GM12878 (cell line): ENCODE data around the gene TNRC6C. TPM values are rescaled to one million over a fixed set of nuclear protein-coding genes. Genes with fewer than 3 reads are reported as not detected.
A peak's percentile ranks its signal among the peaks of the same experiment; 100 is the strongest.

Experiments used
- ATAC-seq: fragments of 200-7000 bp; cut with Tn5 transposase; 3 replicates; pipeline ENCODE4 v1.9.1; 2020; ENCODE audit warnings: mild to moderate bottlenecking, moderate library complexity
- BruUV-seq: library from RNA; stranded (reverse); fragments of 400-500 nt; replicated peaks from 2 replicates; lab custom pipeline; 2021; lab: Mats Ljungman, UMichigan
- CTCF ChIA-PET: fragments of 300-600 bp; sonication (Branson Sonifier 250); formaldehyde crosslinking; extraction: SDS; loops from one replicate; lab custom pipeline; 2021; ENCODE audit warnings: inconsistent platforms; lab: Yijun Ruan, JAX
- POLR2A ChIA-PET: fragments of 350-600 bp; formaldehyde crosslinking; extraction: SDS; loops from one replicate; lab custom pipeline; 2021; ENCODE audit warnings: inconsistent platforms; lab: Charles Lee
- RAD21 ChIA-PET: fragments of 300-600 bp; sonication (Branson Sonifier 250); formaldehyde crosslinking; loops from one replicate; lab custom pipeline; 2023; ENCODE audit warnings: antibody characterized with exemption; ENCODE audit not compliant: unreplicated experiment; lab: Charles Lee
- SMC1A ChIA-PET: fragments of 300-600 bp; sonication (Branson Sonifier 250); formaldehyde crosslinking; loops from one replicate; lab custom pipeline; 2023; ENCODE audit not compliant: unreplicated experiment, uncharacterized antibody; lab: Charles Lee
- DNase-seq: peaks from one replicate; pipeline ENCODE4 v3.0.0-alpha.2; 2011; ENCODE audit warnings: low read depth, low spot score
- FAIRE-seq: peaks from 3 replicates; lab custom pipeline; 2011; peaks lifted over from hg19 to GRCh38; lab: Jason Lieb, UNC
- H2AFZ ChIP-seq: 2 replicates; pipeline ENCODE4 v1.6.0; 2011; ENCODE audit warnings: low read depth, low read length, control low read depth; ENCODE audit not compliant: control insufficient read depth
- H3K27ac ChIP-seq: 2 replicates; pipeline ENCODE4 v1.5.1; 2011; ENCODE audit warnings: control low read depth; ENCODE audit not compliant: control insufficient read depth, insufficient read depth
- H3K27me3 ChIP-seq, 2 experiments: replicated peaks in 1 of 2; 2 replicates each; pipeline versions ENCODE4 v1.6.0 to v1.6.1; 2011; ENCODE audit warnings: low read length in 1 of 2; ENCODE audit not compliant: control insufficient read depth in 2 of 2, insufficient read depth in 2 of 2
- H3K36me3 ChIP-seq, 2 experiments: 2 replicates each; pipeline ENCODE4 v1.5.1; 2011; ENCODE audit warnings: low read length in 1 of 2; ENCODE audit not compliant: control insufficient read depth in 2 of 2, insufficient read depth in 2 of 2
- H3K4me1 ChIP-seq: 2 replicates; pipeline ENCODE4 v1.6.1; 2011; ENCODE audit warnings: mild to moderate bottlenecking, low read length, moderate library complexity, mixed read lengths; ENCODE audit not compliant: control insufficient read depth, insufficient read depth
- H3K4me2 ChIP-seq: 2 replicates; pipeline ENCODE4 v1.6.0; 2011; ENCODE audit warnings: control low read depth; ENCODE audit not compliant: control insufficient read depth, insufficient read depth
- H3K4me3 ChIP-seq: fragments of 200-600 bp; sonication (generic); 2 replicates; pipeline ENCODE4 v1.5.1; 2016
- H3K79me2 ChIP-seq: 2 replicates; pipeline ENCODE4 v1.6.0; 2011; ENCODE audit warnings: low read length; ENCODE audit not compliant: control insufficient read depth, insufficient read depth
- H3K9ac ChIP-seq: 2 replicates; pipeline ENCODE4 v1.8.0; 2011; ENCODE audit warnings: low read length, control low read depth, mixed read lengths; ENCODE audit not compliant: control insufficient read depth, insufficient read depth
- H3K9me3 ChIP-seq: replicated peaks from 3 replicates; pipeline ENCODE4 v1.5.1; 2011; ENCODE audit warnings: mild to moderate bottlenecking, low read length; ENCODE audit not compliant: control insufficient read depth, insufficient read depth
- H4K20me1 ChIP-seq: 2 replicates; pipeline ENCODE4 v1.6.0; 2011; ENCODE audit not compliant: control insufficient read depth, insufficient read depth
- ATF3 ChIP-seq: IDR thresholded peaks from 2 replicates; pipeline ENCODE4 v1.6.1; 2011; ENCODE audit warnings: low read depth, mild to moderate bottlenecking, low read length, moderate library complexity, borderline replicate concordance; ENCODE audit errors: extremely low read depth
- EED ChIP-seq: sonication (generic); IDR thresholded peaks from 2 replicates; pipeline ENCODE4 v1.6.1; 2016; ENCODE audit warnings: antibody characterized with exemption, low read depth
- EP300 ChIP-seq, 2 experiments: fragments of 150-350 bp in 1 of 2; IDR thresholded peaks; 2 replicates each; pipeline ENCODE4 v1.6.1; 2011 to 2012; ENCODE audit warnings: low read depth in 2 of 2, low read length in 2 of 2, borderline replicate concordance in 1 of 2, improper control_type of control experiment in 1 of 2, inconsistent platforms in 1 of 2; ENCODE audit not compliant: control insufficient read depth in 1 of 2
- IKZF2 ChIP-seq, 2 experiments: fragments of 450-650 bp; IDR thresholded peaks; 2 replicates each; pipeline ENCODE4 v1.6.1; 2017; ENCODE audit warnings: mild to moderate bottlenecking in 2 of 2, moderate library complexity in 2 of 2
- IRF3 ChIP-seq: fragments of 450-650 bp; IDR thresholded peaks from 2 replicates; pipeline ENCODE4 v1.6.1; 2014; ENCODE audit warnings: mild to moderate bottlenecking
- MLLT1 ChIP-seq: fragments of 450-650 bp; IDR thresholded peaks from 2 replicates; pipeline ENCODE4 v1.6.1; 2016; ENCODE audit warnings: mild to moderate bottlenecking
- MTA2 ChIP-seq: fragments of 450-650 bp; IDR thresholded peaks from 2 replicates; pipeline ENCODE4 v1.6.1; 2016; ENCODE audit warnings: low read depth, mild to moderate bottlenecking, moderate library complexity
- RELB ChIP-seq: fragments of 450-650 bp; IDR thresholded peaks from 2 replicates; pipeline ENCODE4 v1.6.1; 2017; ENCODE audit warnings: low read depth, mild to moderate bottlenecking, moderate library complexity
- TBL1XR1 ChIP-seq: IDR thresholded peaks from 2 replicates; pipeline ENCODE4 v1.6.1; 2012; ENCODE audit warnings: low read depth, low read length, improper control_type of control experiment
- USF2 ChIP-seq: IDR thresholded peaks from 2 replicates; pipeline ENCODE4 v1.6.1; 2011; ENCODE audit warnings: low read depth, low read length, improper control_type of control experiment, borderline replicate concordance
- ZBTB40 ChIP-seq: fragments of 450-650 bp; IDR thresholded peaks from 2 replicates; pipeline ENCODE4 v1.6.1; 2016; ENCODE audit warnings: mild to moderate bottlenecking, moderate library complexity, borderline replicate concordance
- WGBS: methylation state at CpG from one replicate; pipeline ENCODE4 v1.1.6; 2016; ENCODE audit warnings: low lambda C conversion rate; ENCODE audit not compliant: insufficient replicate concordance, insufficient coverage; ENCODE audit errors: missing lambda C conversion rate; 5-methylcytosine and 5-hydroxymethylcytosine counted together
- in situ Hi-C: fragments of 300-500 bp; cut with MboI; formaldehyde crosslinking; loops from 9 replicates; pipeline ENCODE4 v1.14.3; 2018; ENCODE audit warnings: mixed read lengths
- intact Hi-C: fragments of 100-400 bp; cut with micrococcal nuclease; formaldehyde crosslinking; loops from one replicate; pipeline ENCODE4 v1.14.2; 2022; ENCODE audit not compliant: unreplicated experiment
- polyA plus RNA-seq, 11 experiments: library from polyadenylated mRNA; depleted of rRNA in 4 of 11; unstranded in 6 of 11; stranded (reverse) in 5 of 11; fragments of >200 nt; fragmentation: Nextera tagmentation in 4 of 11; fragmentation: Illumina TruSeq in 1 of 11; extraction: Ambion mirVana in 4 of 11; extraction: Trizol in 1 of 11; gene quantifications; 1 replicate in 1 of 11; 2 replicates in 10 of 11; pipeline versions ENCODE4 v1.2.1 to v1.2.3, GENCODE V29; 2011 to 2016; ENCODE audit warnings: inconsistent platforms in 2 of 11, missing spikeins in 2 of 11, low read depth in 1 of 11
- total RNA-seq, 4 experiments: library from RNA; depleted of rRNA in 3 of 4; stranded (reverse); fragments of >200 nt in 3 of 4; fragmentation: Illumina TruSeq in 1 of 4; extraction: Trizol in 1 of 4; gene quantifications; 2 replicates each; pipeline versions ENCODE4 v1.2.1 to v1.2.3, GENCODE V29; 2013 to 2021

The TNRC6C gene
- total and polyA plus RNA-seq, 10 of the 15 experiments (the other 5 are each of a cell fraction or from before 2014, with no cell fraction given), result 0.40 to 6.1 (median 0.96) TPM

- Histone ChIP-seq H2AFZ (peak overlapping the region; percentile 29), H3K27me3 (peaks cover 0 to 5% of the 10 kb centered on the region in 2 experiments; a peak in 2 of 4 replicates), H3K9me3 (peaks cover 3% of the 10 kb centered on the region; the same call in 2 of the 3 replicates), H3K4me1 (peaks cover 15% of the 10 kb centered on the region), H3K79me2 (peaks cover 8% of the 10 kb centered on the region), H3K9ac (peak overlapping the region; percentile 23; the same call in 1 of the 2 replicates), H3K27ac (no peak overlapping the region), H4K20me1 (no peaks in the 10 kb centered on the region), H3K36me3 (no peaks in the 10 kb centered on the region), H3K4me3 (peak overlapping the region; percentile 66), H3K4me2 (peak overlapping the region; percentile 92)
- in situ Hi-C loops, result no loop called here
- ChIA-PET RAD21 (interaction anchor here (1.1 to 2.3 kb wide), 8 partner anchors 54 to 185 kb away, joined by 5 to 24 read pairs (median 10); no protein-coding TSS in a partner anchor), POLR2A (interaction anchor here (0.8 to 2.1 kb wide), 10 partner anchors 11 to 634 kb away, joined by 3 to 18 read pairs (median 6); no protein-coding TSS in a partner anchor), SMC1A (interaction anchor here (0.6 to 1.8 kb wide), 7 partner anchors 30 to 312 kb away, joined by 3 to 7 read pairs (median 4); no protein-coding TSS in a partner anchor), CTCF (interaction anchor here (1.2 to 1.7 kb wide), 2 partner anchors 56 to 63 kb away, joined by 7 to 9 read pairs; no protein-coding TSS in a partner anchor)
- ATAC-seq (no peak), DNase-seq (peak; percentile 12), FAIRE-seq (peak; percentile 72)
- 4% methylated on average over 24 of the region's 24 CpGs for WGBS
- intact Hi-C loops, result loop anchor here (5.0 to 10.0 kb wide), 2 partner anchors 75 to 633 kb away; no protein-coding TSS in a partner anchor
- BruUV-seq, result TSS peak; percentile 62
- peak; percentile 90 for TF ChIP-seq RELB
- peak; percentile 46; the same call in 1 of the 2 replicates for TF ChIP-seq MTA2
- 0 out of 2 replicates have a peak, but pooled peaks have one; percentile 33 for TF ChIP-seq EED
- TF ChIP-seq EP300 (IDR thresholded peaks at IDR 0.05; ENCODE audit: borderline replicate concordance in 1 of 2, control insufficient read depth in 1 of 2, low read depth in 2 of 2, low read length in 2 of 2), result no peak
- TF ChIP-seq USF2, result no peak
- TF ChIP-seq MLLT1, result 0 out of 2 replicates have a peak, but pooled peaks have one; percentile 57
- no peak for TF ChIP-seq TBL1XR1
- TF ChIP-seq IKZF2 (IDR thresholded peaks at IDR 0.05), result peak; percentile 66 to 68
- TF ChIP-seq IRF3, result no peak
- no peak for TF ChIP-seq ZBTB40
- TF ChIP-seq ATF3, result no peak
These were observed 1.2 kb upstream of the TNRC6C start for GRCh38 chr17:77957235-77957856.
